Trophoblast cell (in vitro differentiated cells and primary cell): Measurements from ENCODE around the gene ZNF502.
A peak's percentile ranks its signal among the peaks of the same experiment; 100 is the strongest.

Experiments used
- DNase-seq, 2 donors: peaks; one replicate each; pipeline ENCODE4 v3.0.0-alpha.2; 2016
- H2AFZ ChIP-seq: 2 replicates; pipeline ENCODE4 v1.6.1; 2013; ENCODE audit warnings: low read length, moderate library complexity, mild to moderate bottlenecking; ENCODE audit not compliant: insufficient read depth, poor library complexity
- H2AK5ac ChIP-seq: 2 replicates; pipeline ENCODE4 v1.6.1; 2013; ENCODE audit warnings: mild to moderate bottlenecking, low read length
- H2BK120ac ChIP-seq: 2 replicates; pipeline ENCODE4 v1.6.1; 2013; ENCODE audit warnings: low read length, mild to moderate bottlenecking, moderate library complexity; ENCODE audit not compliant: insufficient read depth, poor library complexity
- H2BK12ac ChIP-seq: 2 replicates; pipeline ENCODE4 v1.6.1; 2013; ENCODE audit warnings: mild to moderate bottlenecking, low read length, moderate library complexity
- H2BK5ac ChIP-seq: 2 replicates; pipeline ENCODE4 v1.6.1; 2013; ENCODE audit warnings: low read length, low read depth, moderate library complexity, mild to moderate bottlenecking; ENCODE audit not compliant: poor library complexity
- H3K14ac ChIP-seq: 2 replicates; pipeline ENCODE4 v1.6.1; 2013; ENCODE audit warnings: mild to moderate bottlenecking, low read length
- H3K18ac ChIP-seq: 2 replicates; pipeline ENCODE4 v1.6.1; 2013; ENCODE audit warnings: mild to moderate bottlenecking, low read length
- H3K23ac ChIP-seq: 2 replicates; pipeline ENCODE4 v1.6.1; 2013; ENCODE audit warnings: low read length
- H3K27ac ChIP-seq: 2 replicates; pipeline ENCODE4 v1.5.1; 2013; ENCODE audit warnings: low read depth, mild to moderate bottlenecking, inconsistent platforms, low read length, moderate library complexity
- H3K27me3 ChIP-seq: 2 replicates; pipeline ENCODE4 v1.6.1; 2013; ENCODE audit warnings: inconsistent platforms, mild to moderate bottlenecking, low read length, moderate library complexity; ENCODE audit not compliant: insufficient read depth
- H3K36me3 ChIP-seq, 2 experiments: 1 replicate in 1 of 2; 2 replicates in 1 of 2; pipeline ENCODE4 v1.6.1; 2013; ENCODE audit warnings: low read length in 2 of 2, mild to moderate bottlenecking in 2 of 2, moderate library complexity in 1 of 2; ENCODE audit not compliant: insufficient read depth in 2 of 2, control insufficient read depth in 1 of 2
- H3K4ac ChIP-seq: 2 replicates; pipeline ENCODE4 v1.6.1; 2013; ENCODE audit warnings: low read depth, mild to moderate bottlenecking, low read length, moderate library complexity
- H3K4me1 ChIP-seq, 2 experiments: 1 replicate in 1 of 2; 2 replicates in 1 of 2; pipeline ENCODE4 v1.6.1; 2013; ENCODE audit warnings: low read length in 2 of 2, mild to moderate bottlenecking in 2 of 2, moderate library complexity in 1 of 2; ENCODE audit not compliant: insufficient read depth in 2 of 2, control insufficient read depth in 1 of 2
- H3K4me2 ChIP-seq: 2 replicates; pipeline ENCODE4 v1.6.1; 2013; ENCODE audit warnings: inconsistent platforms, mild to moderate bottlenecking, low read length, moderate library complexity
- H3K4me3 ChIP-seq: 2 replicates; pipeline ENCODE4 v1.5.1; 2013; ENCODE audit warnings: mild to moderate bottlenecking, low read depth, low read length, inconsistent platforms
- H3K79me1 ChIP-seq: one replicate; pipeline ENCODE4 v1.6.1; 2013; ENCODE audit warnings: low read length
- H3K79me2 ChIP-seq: 2 replicates; pipeline ENCODE4 v1.6.1; 2013; ENCODE audit warnings: low read length, mild to moderate bottlenecking; ENCODE audit not compliant: control insufficient read depth, insufficient read depth, poor library complexity
- H3K9ac ChIP-seq: 2 replicates; pipeline ENCODE4 v1.6.1; 2013; ENCODE audit warnings: mild to moderate bottlenecking, low read length
- H3K9me3 ChIP-seq: 2 replicates; pipeline ENCODE4 v1.6.1; 2013; ENCODE audit warnings: low read depth, mild to moderate bottlenecking, control low read depth, inconsistent platforms, low read length; ENCODE audit not compliant: insufficient read depth
- H4K12ac ChIP-seq: 2 replicates; pipeline ENCODE4 v1.6.1; 2013; ENCODE audit warnings: low read depth, mild to moderate bottlenecking, low read length, moderate library complexity
- H4K8ac ChIP-seq: 2 replicates; pipeline ENCODE4 v1.6.1; 2013; ENCODE audit warnings: low read depth, mild to moderate bottlenecking, low read length, moderate library complexity
- H4K91ac ChIP-seq: one replicate; pipeline ENCODE4 v1.6.1; 2013; ENCODE audit warnings: low read depth, mild to moderate bottlenecking, low read length, moderate library complexity
- WGBS: extraction: QIAGEN DNeasy Blood & Tissue Kit; methylation state at CpG from one replicate; pipeline ENCODE4 v1.1.7; 2013; ENCODE audit warnings: missing lambda C conversion rate; ENCODE audit not compliant: insufficient read length, insufficient coverage; ENCODE audit errors: extremely low coverage; 5-methylcytosine and 5-hydroxymethylcytosine counted together

Gene ZNF502

GRCh38 chr3:44761424-44762169 lies 49.1 kb downstream of the ZNF502 start, which contains the start of the genes KIAA1143 and KIF15:
Gene KIAA1143, minus strand, starts transcription at chr3:44761619. Its CDS starts 17 bp downstream, at chr3:44761602.
Gene KIF15, plus strand, starts transcription at chr3:44761794. Its CDS starts 72 bp downstream, at chr3:44761866.
- Histone ChIP-seq H3K9ac (peak within 1 kb of the TSS; percentile 84), H3K36me3 (peaks cover 4 to 11% of the 10 kb centered on the region in 2 experiments), H3K27ac (no peak within 1 kb of the TSS), H2BK120ac (peak within 1 kb of the TSS; percentile 52), H4K12ac (peak within 1 kb of the TSS; percentile 71), H3K18ac (peak within 1 kb of the TSS; percentile 77), H3K4me3 (peak within 1 kb of the TSS; percentile 85), H2AK5ac (peak within 1 kb of the TSS; percentile 39), H2BK5ac (peak within 1 kb of the TSS; percentile 71), H3K27me3 (no peaks in the 10 kb centered on the region), H4K8ac (peak within 1 kb of the TSS; percentile 88), H3K79me2 (peaks cover 9% of the 10 kb centered on the region), H3K4ac (peak within 1 kb of the TSS; percentile 69), H3K23ac (no peak within 1 kb of the TSS), H3K4me2 (peak within 1 kb of the TSS; percentile 87), H2AFZ (peak within 1 kb of the TSS; percentile 89), H3K4me1 (no peaks in the 10 kb centered on the region), H3K9me3 (peaks cover 4% of the 10 kb centered on the region), H3K14ac (peak within 1 kb of the TSS; percentile 55), H3K79me1 (peaks cover 7% of the 10 kb centered on the region), H2BK12ac (no peak within 1 kb of the TSS), H4K91ac (peak within 1 kb of the TSS; percentile 66)
- peak; percentile 98 to 100 for DNase-seq
- WGBS, result no CpG with 5 or more reads among the region's 64 CpGs

- H4K8ac ChIP-seq, result peak overlapping the region; percentile 75
- H2AFZ ChIP-seq, result peak overlapping the region; percentile 77
- no CpG with 5 or more reads among the region's 9 CpGs for WGBS
- H3K4ac ChIP-seq, result no peak overlapping the region
- H2BK120ac ChIP-seq, result peak overlapping the region; percentile 52
- no peaks in the 10 kb centered on the region for H3K27me3 ChIP-seq
- peak overlapping the region; percentile 46 for H3K14ac ChIP-seq
- no peak overlapping the region for H3K23ac ChIP-seq
- peaks cover 4% of the 10 kb centered on the region for H3K9me3 ChIP-seq
- no peaks in the 10 kb centered on the region for H3K4me1 ChIP-seq
- no peak overlapping the region for H2AK5ac ChIP-seq
- peaks cover 4 to 11% of the 10 kb centered on the region in 2 experiments for H3K36me3 ChIP-seq
- H4K12ac ChIP-seq, result peak overlapping the region; percentile 22
- H3K27ac ChIP-seq, result no peak overlapping the region
- DNase-seq, result peak in 1 of 2 donors; percentile 2
- H3K79me2 ChIP-seq, result peaks cover 9% of the 10 kb centered on the region
- no peak overlapping the region for H4K91ac ChIP-seq
- H3K18ac ChIP-seq, result peak overlapping the region; percentile 77
- peak overlapping the region; percentile 85 for H3K4me3 ChIP-seq
- H2BK12ac ChIP-seq, result no peak overlapping the region
- peak overlapping the region; percentile 84 for H3K9ac ChIP-seq
- peaks cover 7% of the 10 kb centered on the region for H3K79me1 ChIP-seq
- peak overlapping the region; percentile 85 for H3K4me2 ChIP-seq
- peak overlapping the region; percentile 71 for H2BK5ac ChIP-seq
Observed at GRCh38 chr3:44762170-44762677, 49.8 kb downstream of the ZNF502 start.

GRCh38 chr3:44762690-44763089 lies 50.2 kb downstream of the ZNF502 start:
- H3K4me2 ChIP-seq, result peak overlapping the region; percentile 85
- no peak overlapping the region for H3K18ac ChIP-seq
- H2AFZ ChIP-seq, result no peak overlapping the region
- H3K4ac ChIP-seq, result no peak overlapping the region
- no peak overlapping the region for H3K4me3 ChIP-seq
- H3K27me3 ChIP-seq, result no peaks in the 10 kb centered on the region
- no peak overlapping the region for H3K27ac ChIP-seq
- H2BK120ac ChIP-seq, result no peak overlapping the region
- H3K4me1 ChIP-seq, result no peaks in the 10 kb centered on the region
- no peak overlapping the region for H4K12ac ChIP-seq
- no peak overlapping the region for H2BK5ac ChIP-seq
- no CpG with 5 or more reads among the region's 5 CpGs for WGBS
- peaks cover 7% of the 10 kb centered on the region for H3K79me1 ChIP-seq
- H3K23ac ChIP-seq, result no peak overlapping the region
- H2BK12ac ChIP-seq, result no peak overlapping the region
- peaks cover 9% of the 10 kb centered on the region for H3K79me2 ChIP-seq
- no peak overlapping the region for H4K91ac ChIP-seq
- no peak for DNase-seq
- H3K36me3 ChIP-seq, result peaks cover 4 to 7% of the 10 kb centered on the region in 2 experiments
- H2AK5ac ChIP-seq, result no peak overlapping the region
- no peak overlapping the region for H3K14ac ChIP-seq
- H4K8ac ChIP-seq, result no peak overlapping the region
- no peak overlapping the region for H3K9ac ChIP-seq
- H3K9me3 ChIP-seq, result peaks cover 4% of the 10 kb centered on the region

DNA sequence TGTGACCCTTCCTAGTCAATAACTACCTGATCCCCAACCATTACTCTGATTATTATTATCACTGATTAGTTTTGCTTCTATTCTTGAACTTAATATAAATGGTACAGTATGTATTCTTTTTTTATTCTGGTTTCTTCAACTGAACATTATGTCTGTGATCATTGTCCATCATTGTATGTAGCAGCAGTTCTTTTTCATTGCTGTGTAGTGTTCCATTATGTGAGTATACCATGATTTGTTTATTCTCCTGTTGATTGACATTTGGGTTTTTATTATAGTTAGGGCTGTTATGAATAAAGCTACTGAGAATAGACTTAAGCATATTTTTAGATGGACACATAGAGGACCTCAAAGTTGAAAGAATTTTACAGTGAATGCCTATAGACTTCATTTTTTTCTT lies 51.8 kb downstream of the ZNF502 start:
- no peak overlapping the region for H4K8ac ChIP-seq
- no peak overlapping the region for H3K4me3 ChIP-seq
- H3K79me1 ChIP-seq, result peaks cover 7% of the 10 kb centered on the region
- H2AK5ac ChIP-seq, result no peak overlapping the region
- no peak overlapping the region for H2AFZ ChIP-seq
- no peak for DNase-seq
- H3K4me1 ChIP-seq, result no peaks in the 10 kb centered on the region
- H2BK12ac ChIP-seq, result no peak overlapping the region
- no peak overlapping the region for H3K14ac ChIP-seq
- H3K9ac ChIP-seq, result no peak overlapping the region
- H3K4me2 ChIP-seq, result no peak overlapping the region
- H4K91ac ChIP-seq, result no peak overlapping the region
- no peak overlapping the region for H3K23ac ChIP-seq
- peaks cover 0 to 4% of the 10 kb centered on the region in 2 experiments for H3K36me3 ChIP-seq
- no peak overlapping the region for H4K12ac ChIP-seq
- no peaks in the 10 kb centered on the region for H3K27me3 ChIP-seq
- H3K79me2 ChIP-seq, result peaks cover 9% of the 10 kb centered on the region
- H3K27ac ChIP-seq, result no peak overlapping the region
- H3K18ac ChIP-seq, result no peak overlapping the region
- H3K4ac ChIP-seq, result no peak overlapping the region
- no peak overlapping the region for H2BK120ac ChIP-seq
- H2BK5ac ChIP-seq, result no peak overlapping the region
- H3K9me3 ChIP-seq, result peaks cover 5% of the 10 kb centered on the region
